ENCODE data around the gene GPATCH4. TPM values are rescaled to one million over a fixed set of nuclear protein-coding genes. Genes with fewer than 3 reads are reported as not detected.
"Not testable (repeated sequence)": the region's sequence is repeated elsewhere in the genome, so short reads cannot be mapped to it uniquely, and the experiment has no call there.

Gene GPATCH4
- total RNA-seq, 1 donor from 2014 or later = 14.1 TPM

GRCh38 chr1:156631152-156631551 is 29.9 kb upstream of the GPATCH4 start:
- intact Hi-C loops (cut with micrococcal nuclease); ATAC-seq; DNase-seq: not testable (repeated sequence)

- intact Hi-C loops (cut with micrococcal nuclease) = no loop called here
- DNase-seq (no peak), ATAC-seq (no peak)
Observed at GRCh38 chr1:156629823-156630449, 28.7 kb upstream of the GPATCH4 start.

DNA sequence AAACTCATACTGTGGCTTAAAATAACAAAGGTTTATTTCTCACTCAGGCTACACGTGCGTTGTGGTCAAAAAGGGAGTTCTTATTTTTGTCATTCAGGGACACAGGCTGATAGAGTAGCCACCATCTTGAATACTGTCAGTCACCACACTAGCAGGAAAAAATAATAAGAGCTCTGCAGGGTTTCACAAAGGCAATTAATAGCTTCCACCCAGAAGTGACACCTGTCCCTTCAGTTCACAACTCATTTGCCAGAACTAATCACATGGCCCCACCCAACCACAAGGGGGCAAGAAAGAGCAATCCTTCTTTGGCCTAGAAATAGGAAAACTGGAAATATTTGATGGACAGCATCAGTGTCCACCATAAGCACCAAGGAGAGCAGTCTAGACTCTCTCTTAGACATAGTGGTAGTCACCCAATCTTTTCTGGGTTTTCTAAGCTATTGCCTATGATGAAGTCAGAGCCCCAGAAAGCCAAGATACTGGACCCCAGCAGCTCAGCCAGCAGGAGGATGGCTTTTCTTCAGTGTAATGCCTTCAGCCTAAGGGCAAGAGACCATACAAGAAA is 26.1 kb upstream of the GPATCH4 start:
- intact Hi-C loops (cut with micrococcal nuclease) = no loop called here
- no peak for ATAC-seq
- DNase-seq = no peak

- DNase-seq (no peak), ATAC-seq (no peak)
- intact Hi-C loops (cut with micrococcal nuclease) = no loop called here
Observed at GRCh38 chr1:156626079-156626438, 24.8 kb upstream of the GPATCH4 start.

DNA sequence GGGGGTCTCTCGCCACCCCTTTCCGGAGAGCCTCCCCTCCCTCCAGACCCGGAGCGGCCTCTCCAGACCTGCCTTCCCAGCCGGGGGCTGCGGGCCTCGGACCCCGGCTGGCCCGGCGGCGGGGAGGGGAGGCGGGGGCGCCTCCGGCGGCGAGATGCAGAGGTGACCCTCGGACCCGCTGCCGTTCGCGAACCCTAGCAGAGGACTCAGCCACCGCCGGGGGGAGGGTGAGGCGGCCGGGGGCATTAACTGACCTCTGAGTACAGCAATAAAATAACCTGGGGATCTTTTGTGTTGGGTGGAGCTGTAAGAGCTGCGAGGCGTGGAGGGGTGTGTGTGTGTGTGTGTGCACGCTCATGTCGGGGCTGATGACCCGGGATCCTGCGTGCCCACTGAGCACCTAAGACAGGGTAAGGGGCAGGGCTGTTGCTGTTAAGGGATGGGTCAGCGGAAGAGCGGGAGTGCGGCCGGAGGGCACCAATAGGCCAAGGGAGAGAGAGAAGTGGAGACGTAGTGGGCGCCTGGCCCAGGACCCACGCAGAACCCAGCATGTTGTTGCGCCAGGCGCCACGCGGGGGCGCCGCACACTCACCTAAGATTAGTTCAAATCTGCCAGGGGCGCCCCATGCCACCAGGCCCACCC is 24.3 kb upstream of the GPATCH4 start:
- intact Hi-C loops (cut with micrococcal nuclease) = no loop called here

DNA sequence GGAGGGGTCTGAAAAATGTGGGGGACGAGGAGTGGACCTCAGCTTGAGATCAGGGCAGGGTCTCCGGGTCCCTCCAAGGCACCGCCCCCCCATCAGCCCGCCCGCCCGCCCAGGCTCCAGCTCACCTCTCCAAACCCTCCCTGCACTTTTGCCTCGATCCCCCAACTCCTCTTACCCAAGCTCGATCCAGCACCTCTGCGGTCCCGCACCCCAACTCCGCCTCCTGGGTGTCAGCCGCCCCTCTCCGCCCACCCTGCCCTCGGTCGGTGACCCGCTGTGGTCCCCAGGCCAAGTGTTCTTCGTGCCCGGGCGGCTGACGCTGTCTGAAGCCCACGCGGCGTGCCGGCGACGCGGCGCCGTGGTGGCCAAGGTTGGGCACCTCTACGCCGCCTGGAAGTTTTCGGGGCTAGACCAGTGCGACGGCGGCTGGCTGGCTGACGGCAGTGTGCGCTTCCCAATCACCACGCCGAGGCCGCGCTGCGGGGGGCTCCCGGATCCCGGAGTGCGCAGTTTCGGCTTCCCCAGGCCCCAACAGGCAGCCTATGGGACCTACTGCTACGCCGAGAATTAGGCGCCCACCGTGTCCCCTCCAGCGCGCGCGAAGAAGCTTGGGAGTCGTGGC is 23.6 kb upstream of the GPATCH4 start:
- DNase-seq (no peak), ATAC-seq (peak; percentile 31)
- intact Hi-C loops (cut with micrococcal nuclease) = no loop called here

More for the DNA sequence above, 24.3 kb upstream of the GPATCH4 start:
- DNase-seq (peak; percentile 78), ATAC-seq (peak; percentile 70)

- intact Hi-C loops (cut with micrococcal nuclease) = no loop called here
- ATAC-seq = peak; percentile 78
- peak; percentile 68 for DNase-seq
Observed at GRCh38 chr1:156623946-156624813, 22.9 kb upstream of the GPATCH4 start.

DNA sequence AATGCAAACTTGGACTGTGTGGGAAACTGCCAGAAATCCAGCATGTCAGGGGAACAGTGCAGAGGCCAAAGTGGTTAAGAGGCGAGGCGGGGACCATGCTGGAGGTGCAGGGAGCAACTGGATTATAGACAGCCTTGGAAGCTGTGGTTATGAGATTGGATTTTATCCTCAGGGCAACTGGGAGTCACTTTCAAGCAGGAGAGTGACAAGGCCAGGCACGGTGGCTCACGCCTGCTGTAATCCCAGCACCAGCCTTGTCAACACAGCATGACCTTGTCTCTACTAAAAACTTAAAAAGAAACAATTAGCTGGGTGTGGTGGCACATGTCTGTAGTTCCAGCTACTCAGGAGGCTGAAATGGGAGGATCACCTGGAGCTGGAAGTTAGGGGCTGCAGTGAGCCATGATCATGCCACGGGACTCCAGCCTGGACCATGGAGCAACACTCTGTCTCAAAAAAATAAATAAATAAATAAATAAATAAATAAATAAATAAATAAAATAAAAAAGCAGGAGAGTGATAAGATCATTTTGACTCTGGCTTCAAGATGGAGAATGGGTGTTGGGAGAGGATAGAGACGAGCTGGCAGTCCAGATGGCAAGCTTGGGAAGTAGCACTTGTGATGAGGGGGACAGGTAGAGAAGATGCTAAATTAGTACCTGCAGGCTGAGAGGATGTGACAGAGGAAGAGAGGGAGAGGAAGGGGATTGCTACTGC is 21.5 kb upstream of the GPATCH4 start:
- DNase-seq (no peak), ATAC-seq (no peak)
- intact Hi-C loops (cut with micrococcal nuclease) = no loop called here

DNA sequence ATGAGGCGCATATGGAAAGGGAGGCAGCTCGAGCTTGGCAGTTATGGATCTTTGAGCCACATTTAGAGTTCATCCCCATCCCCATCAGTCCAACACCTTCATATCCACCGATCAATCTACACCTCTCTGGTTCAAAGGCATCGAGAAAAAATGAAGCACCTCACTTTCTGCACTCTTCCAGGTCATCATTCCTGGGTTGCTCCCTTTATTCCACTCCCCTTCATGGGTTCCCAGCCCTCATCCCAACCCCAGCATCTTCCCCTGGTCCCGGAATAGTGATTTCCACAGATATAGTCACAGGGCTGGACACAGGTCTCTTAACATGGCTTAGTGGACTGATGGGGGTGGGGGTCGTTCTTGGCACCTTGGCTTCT is 18.3 kb upstream of the GPATCH4 start:
- intact Hi-C loops (cut with micrococcal nuclease) = no loop called here
- no peak for ATAC-seq
- no peak for DNase-seq

DNA sequence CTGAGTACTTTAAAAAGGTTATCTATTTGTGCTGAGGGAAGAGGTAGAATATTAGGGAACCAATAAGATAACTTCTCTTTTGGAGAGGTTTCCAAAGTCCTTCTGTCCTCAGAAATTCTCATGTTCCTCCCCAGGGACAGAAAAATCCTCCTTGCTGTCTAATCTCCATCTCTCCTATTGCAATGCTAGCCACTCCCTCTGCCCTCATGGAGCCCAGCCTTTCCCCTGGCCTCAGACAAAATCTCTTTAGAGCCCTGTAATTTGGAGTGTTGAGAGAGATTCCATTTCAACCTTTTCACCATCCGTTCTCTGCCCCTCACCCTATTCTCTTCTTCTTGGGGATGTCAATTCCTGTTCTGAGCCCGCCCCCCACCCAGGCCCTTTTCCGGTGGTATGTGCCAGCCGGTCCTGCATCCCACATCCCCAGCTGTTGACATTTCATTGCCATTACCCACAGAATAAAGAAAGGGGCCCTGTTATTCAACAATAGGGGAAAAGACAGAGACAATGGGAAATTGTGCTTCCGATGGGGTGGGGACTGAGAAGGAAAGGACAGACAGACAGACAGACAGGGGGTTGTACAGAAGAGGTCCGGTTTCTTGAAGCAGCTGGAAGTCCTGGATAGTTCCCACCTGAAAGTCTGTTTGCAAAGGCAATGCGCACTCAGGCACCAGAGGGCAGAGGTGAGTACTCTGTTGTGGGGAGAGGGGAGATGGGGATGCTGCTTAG is 17.7 kb upstream of the GPATCH4 start, which contains the start of gene HAPLN2:
HAPLN2 (plus strand) TSS at position 563 of the 729 bp plus-strand sequence. CDS start 4,076 bp downstream, outside the sequence.
- no peak for DNase-seq
- no peak for ATAC-seq
- intact Hi-C loops (cut with micrococcal nuclease) = no loop called here

- ATAC-seq (peak; percentile 85), DNase-seq (peak; percentile 43)
Observed at GRCh38 chr1:156616463-156616862, 15.2 kb upstream of the GPATCH4 start.

DNA sequence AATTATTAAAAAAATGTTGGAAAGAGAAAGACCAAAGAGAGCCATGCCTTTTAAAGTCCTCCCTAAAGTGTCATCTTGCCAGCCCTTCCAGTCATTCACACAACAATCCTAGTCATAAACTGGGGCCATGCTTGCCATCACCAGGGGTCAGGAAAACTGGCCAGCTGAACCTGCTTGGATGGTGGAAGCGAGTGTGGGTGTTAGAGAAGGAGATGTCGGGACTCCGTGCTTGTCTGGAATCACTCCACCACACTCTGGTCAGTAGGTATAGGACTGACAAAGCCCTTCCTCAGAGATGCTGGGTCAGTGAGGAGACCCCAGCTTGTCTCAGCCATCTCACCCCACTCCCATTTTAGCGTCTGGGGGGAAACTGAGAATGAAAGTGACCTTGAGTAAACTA is 14.7 kb upstream of the GPATCH4 start:
- DNase-seq = no peak
- intact Hi-C loops (cut with micrococcal nuclease) = no loop called here
- ATAC-seq = peak; percentile 35

More at GRCh38 chr1:156616463-156616862, 15.2 kb upstream of the GPATCH4 start:
- intact Hi-C loops (cut with micrococcal nuclease) = no loop called here

GRCh38 chr1:156612666-156613065 is 11.4 kb upstream of the GPATCH4 start:
- intact Hi-C loops (cut with micrococcal nuclease) = no loop called here
- ATAC-seq (no peak), DNase-seq (no peak)

GRCh38 chr1:156610072-156610471 is 8.8 kb upstream of the GPATCH4 start:
- intact Hi-C loops (cut with micrococcal nuclease); ATAC-seq; DNase-seq: not testable (repeated sequence)

GRCh38 chr1:156608981-156609380 is 7.7 kb upstream of the GPATCH4 start:
- intact Hi-C loops (cut with micrococcal nuclease) = loop anchor here (2.0 to 5.0 kb wide), 2 partner anchors 24 to 152 kb away; no protein-coding TSS in a partner anchor
- ATAC-seq = peak; percentile 27
- DNase-seq = no peak

DNA sequence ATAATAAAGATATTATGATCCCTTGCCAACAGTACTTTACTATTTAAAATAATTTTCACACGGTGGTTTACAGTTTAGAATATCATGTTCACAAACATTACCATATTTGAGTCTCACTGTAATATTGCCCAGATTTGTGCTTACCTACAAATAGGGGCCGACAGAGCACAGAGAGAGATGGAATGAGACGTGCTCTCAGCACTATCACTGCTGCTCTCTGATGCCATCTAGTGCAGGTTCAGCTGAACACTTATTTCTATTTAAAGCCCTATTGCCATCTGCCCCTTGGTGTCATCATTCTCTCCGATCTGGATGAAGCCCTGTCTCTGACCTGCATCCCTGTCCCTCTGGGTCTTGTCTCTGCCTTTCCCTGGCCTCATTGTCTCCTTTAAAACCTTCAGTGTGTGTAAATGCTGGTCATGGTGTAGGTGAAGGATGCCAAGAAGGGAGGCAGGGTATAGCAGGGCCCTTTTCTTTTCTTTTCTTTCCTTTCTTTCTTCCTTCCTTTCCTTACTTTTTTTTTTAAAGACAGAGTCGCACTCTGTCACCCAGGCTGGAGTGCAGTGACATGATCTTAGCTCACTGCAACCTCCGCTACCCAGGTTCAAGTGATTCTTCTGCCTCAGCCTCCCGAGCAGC is 6.9 kb upstream of the GPATCH4 start:
- intact Hi-C loops (cut with micrococcal nuclease) = loop anchor here (2.0 to 5.0 kb wide), 2 partner anchors 23 to 151 kb away; no protein-coding TSS in a partner anchor
- ATAC-seq = peak; percentile 96

GRCh38 chr1:156607344-156607743 is 6.1 kb upstream of the GPATCH4 start:
- intact Hi-C loops (cut with micrococcal nuclease) = loop anchor here (5.0 kb wide), 1 partner anchor 150 kb away; no protein-coding TSS in a partner anchor
- ATAC-seq, DNase-seq: not testable (repeated sequence)

More for the DNA sequence above, 6.9 kb upstream of the GPATCH4 start:
- no peak for DNase-seq

Data from left ventricle myocardium superior (tissue), 1 donor.